A549 (cell line): ENCODE data around the gene NAPEPLD. TPM values are rescaled to one million over a fixed set of nuclear protein-coding genes. Genes with fewer than 3 reads are reported as not detected.
A peak's percentile ranks its signal among the peaks of the same experiment; 100 is the strongest.

Experiments used
- ATAC-seq, 2 experiments: fragments of 200-7000 bp in 1 of 2; fragments of >200 bp in 1 of 2; cut with Nextera tagmentation in 1 of 2; cut with Tn5 transposase in 1 of 2; 3 replicates each; pipeline versions ENCODE4 v1.8.0 to v1.9.1; 2018 to 2020; ENCODE audit warnings: mild to moderate bottlenecking in 1 of 2, moderate library complexity in 1 of 2
- CTCF ChIA-PET: fragments of 300-600 bp; sonication (Branson Sonifier 250); formaldehyde crosslinking; extraction: SDS; loops from one replicate; lab custom pipeline; 2021; ENCODE audit warnings: antibody characterized with exemption, inconsistent platforms; lab: Yijun Ruan, JAX
- POLR2A ChIA-PET: fragments of 350-600 bp; formaldehyde crosslinking; extraction: SDS; loops from one replicate; lab custom pipeline; 2021; ENCODE audit warnings: antibody characterized with exemption, inconsistent platforms; lab: Yijun Ruan, JAX
- DNase-seq, 2 experiments: peaks; one replicate each; pipeline versions ENCODE4 v3.0.0 to v3.0.0-alpha.2; 2011 to 2016; ENCODE audit warnings: low read depth in 1 of 2, low spot score in 1 of 2
- FAIRE-seq: peaks from 2 replicates; lab custom pipeline; 2011; peaks lifted over from hg19 to GRCh38; lab: Jason Lieb, UNC
- H3K27ac ChIP-seq, 2 experiments: fragments of >200 bp; sonication (Bioruptor Twin); formaldehyde crosslinking; 3 replicates each; pipeline ENCODE4 v1.5.1; 2016 to 2017
- H3K4me1 ChIP-seq: fragments of >200 bp; sonication (Bioruptor Twin); formaldehyde crosslinking; 3 replicates; pipeline ENCODE4 v1.6.1; 2016
- H3K4me2 ChIP-seq: fragments of >200 bp; sonication (Bioruptor Twin); formaldehyde crosslinking; 3 replicates; pipeline ENCODE4 v1.6.1; 2016
- H3K4me3 ChIP-seq: fragments of >200 bp; sonication (Bioruptor Twin); formaldehyde crosslinking; 3 replicates; pipeline ENCODE4 v1.5.1; 2016
- H3K9me3 ChIP-seq: fragments of >200 bp; sonication (Bioruptor Twin); formaldehyde crosslinking; 3 replicates; pipeline ENCODE4 v1.6.1; 2016
- BCL3 ChIP-seq: fragments of >200 bp; sonication (Bioruptor Twin); formaldehyde crosslinking; IDR thresholded peaks from 3 replicates; pipeline ENCODE4 v1.6.1; 2016
- BHLHE40 ChIP-seq: IDR thresholded peaks from 2 replicates; pipeline ENCODE4 v1.6.1; 2012; ENCODE audit warnings: low read depth, low read length, inconsistent platforms
- CBX8 ChIP-seq: fragments of 200-600 bp; sonication (generic); IDR thresholded peaks from 2 replicates; pipeline ENCODE4 v1.6.1; 2016
- CHD4 ChIP-seq: fragments of 200-600 bp; sonication (generic); IDR thresholded peaks from 2 replicates; pipeline ENCODE4 v1.6.1; 2016; ENCODE audit warnings: antibody characterized with exemption, mild to moderate bottlenecking, borderline replicate concordance
- CTCF ChIP-seq: fragments of >200 bp; sonication (Bioruptor Twin); formaldehyde crosslinking; IDR thresholded peaks from 3 replicates; pipeline ENCODE4 v1.5.1; 2016
- E2F6 ChIP-seq: IDR thresholded peaks from 2 replicates; pipeline ENCODE4 v1.6.1; 2012; ENCODE audit warnings: low read depth, borderline replicate concordance
- EHF ChIP-seq: fragments of 250-450 bp; sonication (Bioruptor Pico); IDR thresholded peaks from 2 replicates; pipeline ENCODE4 v1.5.0; 2020; ENCODE audit warnings: mild to moderate bottlenecking
- EHMT2 ChIP-seq: fragments of 200-600 bp; sonication (generic); IDR thresholded peaks from 2 replicates; pipeline ENCODE4 v1.6.1; 2016; ENCODE audit warnings: antibody characterized with exemption, low read depth, mild to moderate bottlenecking, moderate library complexity
- ELK1 ChIP-seq: fragments of 150-350 bp; IDR thresholded peaks from 2 replicates; pipeline ENCODE4 v1.6.1; 2014; ENCODE audit warnings: low read depth, mild to moderate bottlenecking, low read length
- HDAC2 ChIP-seq: fragments of 200-600 bp; sonication (generic); IDR thresholded peaks from 2 replicates; pipeline ENCODE4 v1.6.1; 2016
- HMGXB4 ChIP-seq: fragments of 250-450 bp; sonication (Bioruptor Pico); IDR thresholded peaks from 2 replicates; pipeline ENCODE4 v1.5.0; 2021; ENCODE audit warnings: mild to moderate bottlenecking, moderate library complexity, borderline replicate concordance
- MAZ ChIP-seq: fragments of 150-350 bp; IDR thresholded peaks from 2 replicates; pipeline ENCODE4 v1.6.1; 2014; ENCODE audit warnings: antibody characterized with exemption, low read depth, low read length, borderline replicate concordance
- MYC ChIP-seq: IDR thresholded peaks from 2 replicates; pipeline ENCODE4 v1.6.1; 2012; ENCODE audit warnings: mild to moderate bottlenecking, inconsistent platforms, low read length, improper control_type of control experiment, borderline replicate concordance
- NFE2L2 ChIP-seq: fragments of 150-350 bp; conservative IDR thresholded peaks from 2 replicates; pipeline ENCODE4 v1.6.1; 2014; ENCODE audit warnings: low read length
- NPAS2 ChIP-seq: fragments of 250-450 bp; sonication (Bioruptor Pico); IDR thresholded peaks from 2 replicates; pipeline ENCODE4 v1.8.0; 2022; ENCODE audit warnings: mild to moderate bottlenecking, moderate library complexity, borderline replicate concordance
- POLR2A ChIP-seq: IDR thresholded peaks from 2 replicates; pipeline ENCODE4 v1.6.1; 2012; ENCODE audit warnings: mild to moderate bottlenecking, low read length
- RAD21 ChIP-seq, 2 experiments: fragments of >200 bp in 1 of 2; sonication (Bioruptor Twin) in 1 of 2; formaldehyde crosslinking in 1 of 2; IDR thresholded peaks in 1 of 2; conservative IDR thresholded peaks in 1 of 2; 2 replicates in 1 of 2; 3 replicates in 1 of 2; pipeline ENCODE4 v1.6.1; 2012 to 2018; ENCODE audit warnings: inconsistent platforms in 1 of 2
- SMC3 ChIP-seq: fragments of >200 bp; sonication (Bioruptor Twin); formaldehyde crosslinking; IDR thresholded peaks from 3 replicates; pipeline ENCODE4 v1.6.1; 2018; ENCODE audit warnings: inconsistent platforms
- SREBF2 ChIP-seq: fragments of 450-650 bp; IDR thresholded peaks from 2 replicates; pipeline ENCODE4 v1.6.1; 2014; ENCODE audit warnings: mild to moderate bottlenecking, moderate library complexity
- ZC3H11A ChIP-seq: fragments of 450-650 bp; IDR thresholded peaks from 2 replicates; pipeline ENCODE4 v1.6.1; 2014; ENCODE audit warnings: antibody characterized with exemption, mild to moderate bottlenecking
- ZFP36 ChIP-seq: fragments of 450-650 bp; IDR thresholded peaks from 2 replicates; pipeline ENCODE4 v1.6.1; 2014; ENCODE audit warnings: borderline replicate concordance; ENCODE audit not compliant: partially characterized antibody
- ZSCAN20 ChIP-seq: fragments of 250-450 bp; sonication (Bioruptor Pico); IDR thresholded peaks from 2 replicates; pipeline ENCODE4 v1.8.0; 2022; ENCODE audit warnings: mild to moderate bottlenecking, moderate library complexity
- WGBS: methylation state at CpG from one replicate; pipeline ENCODE4 v1.1.6; 2017; ENCODE audit errors: missing lambda C conversion rate; 5-methylcytosine and 5-hydroxymethylcytosine counted together
- polyA plus RNA-seq, 4 experiments: library from polyadenylated mRNA; depleted of rRNA in 3 of 4; stranded (reverse); fragments of >200 nt; fragmentation: RNase III in 1 of 4; extraction: RNeasy Plus Mini Kit Qiagen cat#74134 plus additional on column Dnase treatment in 1 of 4; gene quantifications; 2 replicates in 3 of 4; 3 replicates in 1 of 4; pipeline ENCODE4 v1.2.3, GENCODE V29; 2011 to 2017

Gene NAPEPLD
- polyA plus RNA-seq, 2 of the 4 experiments (the other 2 are of a cell fraction) = 10.1 to 12.0 TPM

GRCh38 chr7:103068414-103069403 lies 80.2 kb downstream of the NAPEPLD start:
- POLR2A ChIA-PET = no interaction called here

GRCh38 chr7:103065667-103066066 lies 83.2 kb downstream of the NAPEPLD start:
- Histone ChIP-seq H3K4me2 (no peak overlapping the region), H3K4me3 (no peak overlapping the region), H3K9me3 (no peaks in the 10 kb centered on the region), H3K4me1 (no peaks in the 10 kb centered on the region), H3K27ac (no peak overlapping the region)
- ChIA-PET CTCF (interaction anchor here (1.1 to 1.2 kb wide), 2 partner anchors 12 to 19 kb away, joined by 3 to 4 read pairs; no protein-coding TSS in a partner anchor), POLR2A (interaction anchor here (2.0 kb wide), 1 partner anchor 9 kb away, joined by 4 read pairs; the partner anchor contains the start of genes ARMC10 and FBXL13)
- peak; percentile 72 to 90; a peak in 3 of 6 replicates for ATAC-seq
- WGBS = 0% methylated on average over 1 of the region's 1 CpG
- TF ChIP-seq SMC3 = peak; percentile 56
- TF ChIP-seq CTCF = peak; percentile 42
- no peak for TF ChIP-seq ZFP36
- peak; percentile 44 to 66 for TF ChIP-seq RAD21 (conservative IDR thresholded peaks at IDR 0.05 in 1 of 2, IDR thresholded peaks at IDR 0.05 in 1 of 2)
- TF ChIP-seq NFE2L2 = no peak
- FAIRE-seq = no peak
- peak; percentile 17 to 48 for DNase-seq

More at GRCh38 chr7:103068414-103069403, 80.2 kb downstream of the NAPEPLD start:
- CTCF ChIA-PET = interaction anchor here (0.8 kb wide), 1 partner anchor 8 kb away, joined by 6 read pairs; no protein-coding TSS in a partner anchor
- ATAC-seq = no peak
- H3K27ac ChIP-seq = no peak overlapping the region
- no peaks in the 10 kb centered on the region for H3K9me3 ChIP-seq
- TF ChIP-seq E2F6 (no peak), MYC (no peak), NPAS2 (CRISPR knock-in tag) (no peak), HMGXB4 (no peak), ZC3H11A (no peak), SREBF2 (no peak)
- TF ChIP-seq, all 56 proteins: peak for 0
- WGBS = 63% methylated on average over 18 of the region's 23 CpGs
- Histone ChIP-seq H3K4me1 (peaks cover 4% of the 10 kb centered on the region), H3K4me3 (no peak overlapping the region), H3K4me2 (no peak overlapping the region)
- FAIRE-seq = no peak
- no peak for DNase-seq

GRCh38 chr7:103063895-103064294 lies 85.0 kb downstream of the NAPEPLD start:
- H3K4me1 ChIP-seq = no peaks in the 10 kb centered on the region
- no peak overlapping the region for H3K27ac ChIP-seq
- CTCF ChIA-PET = no interaction called here
- no peak overlapping the region for H3K4me2 ChIP-seq
- H3K9me3 ChIP-seq = no peaks in the 10 kb centered on the region
- DNase-seq (peak in 1 of 2 experiments; percentile 17), ATAC-seq (peak; percentile 55 to 65; a peak in 5 of 6 replicates), FAIRE-seq (no peak)
- POLR2A ChIA-PET = interaction anchor here (0.6 kb wide), 1 partner anchor 201 kb away, joined by 3 read pairs; no protein-coding TSS in a partner anchor
- no peak overlapping the region for H3K4me3 ChIP-seq
- 77% methylated on average over 3 of the region's 3 CpGs for WGBS
- TF ChIP-seq CBX8 = no peak
- TF ChIP-seq ZSCAN20 = no peak
- TF ChIP-seq ELK1 = no peak
- no peak for TF ChIP-seq BCL3
- TF ChIP-seq BHLHE40 = no peak
- no peak for TF ChIP-seq MAZ
- no peak for TF ChIP-seq POLR2A
- no peak for TF ChIP-seq CTCF
- TF ChIP-seq EHMT2 = no peak
- no peak for TF ChIP-seq EHF (CRISPR knock-in tag)
- no peak for TF ChIP-seq HDAC2
- no peak for TF ChIP-seq CHD4
